H7 (cell line): ENCODE measurements around the gene DVL1. TPM values are rescaled to one million over a fixed set of nuclear protein-coding genes. Genes with fewer than 3 reads are reported as not detected.

Source experiments
- DNase-seq: peaks from one replicate; pipeline ENCODE4 v3.0.0; 2012
- H3K27me3 ChIP-seq: 2 replicates; pipeline ENCODE4 v1.6.0; 2011; ENCODE audit warnings: mild to moderate bottlenecking, low read length; ENCODE audit not compliant: control insufficient read depth, insufficient read depth
- H3K36me3 ChIP-seq: replicated peaks from 2 replicates; pipeline ENCODE4 v1.5.1; 2011; ENCODE audit warnings: low read length; ENCODE audit not compliant: control insufficient read depth, insufficient read depth
- H3K4me3 ChIP-seq: 2 replicates; pipeline ENCODE4 v1.5.1; 2011; ENCODE audit warnings: low read depth, mild to moderate bottlenecking, control low read depth, low read length, moderate library complexity; ENCODE audit not compliant: insufficient read depth
- total RNA-seq: library from RNA; depleted of rRNA; stranded (reverse); fragments of >200 nt; shearing (Covaris generic); gene quantifications from 2 replicates; pipeline ENCODE4 v1.2.3, GENCODE V29; 2014

DVL1 gene
- total RNA-seq, 1 experiment from 2014 or later: 189 TPM

- no peak for DNase-seq
- H3K36me3 ChIP-seq: no peaks in the 10 kb centered on the region
- H3K4me3 ChIP-seq: no peak overlapping the region
- no peaks in the 10 kb centered on the region for H3K27me3 ChIP-seq
These were observed 16.9 kb upstream of the DVL1 start for GRCh38 chr1:1365875-1366698.

GRCh38 chr1:1364266-1364665 lies 15.0 kb upstream of the DVL1 start:
- H3K27me3 ChIP-seq: no peaks in the 10 kb centered on the region
- no peaks in the 10 kb centered on the region for H3K36me3 ChIP-seq
- no peak for DNase-seq
- H3K4me3 ChIP-seq: no peak overlapping the region

DNA sequence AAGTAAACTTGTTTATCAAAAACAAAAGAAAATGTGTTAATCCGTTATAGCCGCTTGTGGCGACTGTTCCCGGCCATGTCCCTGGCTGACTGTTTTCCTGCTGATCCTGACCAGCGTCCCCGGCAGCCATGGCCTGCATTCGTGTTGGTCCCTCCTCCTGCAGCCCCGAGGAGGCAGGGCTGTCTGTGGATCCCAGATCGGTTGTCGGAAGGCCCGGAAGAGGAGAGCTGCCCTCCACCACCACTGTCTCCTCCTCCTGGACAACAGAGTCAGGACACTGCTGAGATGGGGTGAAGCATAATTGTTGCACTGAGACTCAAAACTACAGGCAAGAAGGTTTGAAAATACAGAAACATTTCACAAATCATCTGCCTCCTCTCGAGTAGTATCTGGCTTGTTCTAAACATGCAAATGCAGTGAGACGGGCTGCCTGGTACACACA lies 12.8 kb upstream of the DVL1 start:
- DNase-seq: peak; percentile 80
- Histone ChIP-seq H3K27me3 (no peaks in the 10 kb centered on the region), H3K4me3 (no peak overlapping the region), H3K36me3 (no peaks in the 10 kb centered on the region)

DNA sequence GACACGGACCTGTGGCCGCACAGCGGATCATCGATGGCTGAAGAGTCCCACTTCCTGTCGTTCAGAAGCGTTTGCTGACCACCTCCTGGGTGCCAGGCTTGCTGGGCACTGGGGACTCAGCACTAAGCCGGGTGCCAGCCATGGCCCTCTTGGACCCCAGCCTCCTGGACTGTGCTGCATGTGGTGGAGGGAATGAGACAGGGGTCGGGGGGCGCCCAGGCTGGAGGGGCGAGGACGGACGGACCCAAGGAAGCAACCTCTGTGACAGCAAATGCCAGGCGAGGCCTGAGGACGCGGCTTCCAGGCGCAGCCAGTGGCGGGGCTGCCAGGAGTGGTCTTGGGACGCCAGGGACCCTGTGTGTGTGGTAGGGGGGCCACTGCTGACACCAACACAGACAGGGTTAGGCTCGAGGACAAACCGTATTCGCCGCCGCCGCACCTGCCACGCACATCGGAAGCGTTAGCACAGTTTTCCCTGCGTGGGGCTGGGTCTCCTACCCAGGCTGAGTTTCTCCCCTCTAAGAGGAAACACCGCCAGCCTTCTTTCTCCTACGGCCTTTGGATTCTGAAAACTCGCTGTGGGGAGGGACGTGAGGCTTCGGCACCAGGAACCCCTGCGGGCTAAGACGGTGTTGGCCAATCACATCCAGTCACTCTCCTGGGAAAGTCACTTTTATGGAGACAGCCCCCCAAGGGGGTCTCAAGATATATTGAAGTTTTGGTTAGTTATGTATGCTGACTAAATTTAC lies 12.2 kb upstream of the DVL1 start:
- H3K4me3 ChIP-seq: no peak overlapping the region
- H3K27me3 ChIP-seq: no peaks in the 10 kb centered on the region
- no peaks in the 10 kb centered on the region for H3K36me3 ChIP-seq
- peak; percentile 64 for DNase-seq

DNA sequence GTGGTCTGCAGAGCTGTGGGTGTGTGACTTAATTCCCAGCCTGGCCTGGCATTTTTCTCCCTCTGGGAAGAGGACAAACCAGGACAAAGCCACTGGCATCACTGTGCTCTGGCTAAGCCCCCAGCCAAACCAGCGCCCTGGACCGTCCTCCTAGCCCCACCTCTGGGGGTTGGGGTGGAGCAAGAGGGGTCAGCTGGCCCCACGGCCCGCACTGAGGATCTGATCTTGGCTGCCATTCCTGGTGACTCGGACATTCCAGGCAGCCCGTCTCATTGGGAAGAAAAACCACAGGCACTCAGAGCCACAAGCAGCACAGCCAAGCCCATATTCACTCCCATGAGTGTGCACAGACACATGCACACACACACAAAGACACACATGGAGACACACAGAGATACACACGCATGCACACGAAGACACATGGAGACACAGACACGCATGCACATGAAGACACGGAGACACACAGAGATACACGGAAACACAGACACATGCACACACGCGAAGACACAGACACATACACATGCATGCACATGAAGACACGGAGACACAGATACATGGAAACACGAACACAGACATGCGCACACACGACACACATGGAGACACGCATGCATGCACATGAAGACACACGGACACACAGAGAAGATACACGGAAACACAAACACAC lies 11.4 kb upstream of the DVL1 start:
- DNase-seq: peak; percentile 78
- Histone ChIP-seq H3K36me3 (no peaks in the 10 kb centered on the region), H3K27me3 (no peaks in the 10 kb centered on the region), H3K4me3 (no peak overlapping the region)

DNA sequence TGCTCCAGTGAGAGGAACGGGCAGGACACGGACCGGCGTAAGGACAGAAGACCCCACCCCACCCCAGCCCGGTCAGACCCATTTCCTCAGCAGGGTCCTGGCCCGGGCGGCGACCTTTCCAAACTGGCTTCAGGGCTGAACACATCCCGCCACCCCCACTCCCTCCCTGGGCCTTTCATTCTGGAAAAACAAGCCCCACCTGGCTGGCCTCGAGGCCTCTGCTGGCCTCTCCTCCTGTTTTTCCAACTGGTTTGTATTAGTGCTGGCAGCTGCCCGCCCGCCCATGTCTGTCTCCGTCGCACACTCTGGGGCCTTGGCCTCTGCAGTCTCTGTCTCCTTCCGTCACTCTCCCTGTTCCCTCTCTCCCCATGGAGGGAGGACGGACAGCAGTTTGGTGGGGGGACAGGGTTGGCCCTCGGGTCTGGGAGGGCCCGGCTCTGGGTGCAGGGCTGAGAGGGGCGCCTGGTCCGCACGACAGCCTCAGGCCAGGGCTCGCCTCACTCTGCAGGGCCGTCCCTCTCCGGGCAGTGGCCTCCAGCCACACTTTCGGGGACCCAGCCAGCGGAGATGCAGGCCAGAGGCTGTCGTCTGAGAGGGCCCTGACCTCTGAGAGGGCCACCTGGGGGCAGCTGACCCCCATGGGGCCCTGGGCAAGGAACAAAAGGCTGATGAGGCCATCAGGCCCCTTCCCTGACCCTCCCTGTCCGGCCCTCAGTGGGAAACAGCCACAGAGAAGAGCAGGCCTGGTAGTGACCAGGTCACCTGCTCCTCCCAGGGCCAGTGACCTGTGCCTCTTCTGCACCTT lies 10.6 kb upstream of the DVL1 start:
- H3K27me3 ChIP-seq: peaks cover 7% of the 10 kb centered on the region
- DNase-seq: peak; percentile 73
- H3K36me3 ChIP-seq: no peaks in the 10 kb centered on the region
- H3K4me3 ChIP-seq: no peak overlapping the region

- no peak for DNase-seq
- no peak overlapping the region for H3K4me3 ChIP-seq
- H3K27me3 ChIP-seq: peaks cover 12% of the 10 kb centered on the region
- no peaks in the 10 kb centered on the region for H3K36me3 ChIP-seq
These were observed 10.1 kb upstream of the DVL1 start for GRCh38 chr1:1359308-1359663.

- DNase-seq: peak; percentile 94
- H3K4me3 ChIP-seq: peak within 1 kb of the TSS; percentile 56
These were observed 9.4 kb upstream of the DVL1 start, which contains the start of gene MXRA8 for GRCh38 chr1:1358433-1359271. Gene MXRA8, minus strand, starts transcription at chr1:1358555. Its CDS starts 51 bp downstream, at chr1:1358504.

GRCh38 chr1:1357871-1358432 lies 8.7 kb upstream of the DVL1 start:
- DNase-seq: no peak
- H3K27me3 ChIP-seq: peaks cover 18% of the 10 kb centered on the region
- H3K36me3 ChIP-seq: no peaks in the 10 kb centered on the region
- peak overlapping the region; percentile 56 for H3K4me3 ChIP-seq

More at GRCh38 chr1:1358433-1359271, 9.4 kb upstream of the DVL1 start, which contains the start of gene MXRA8:
- Histone ChIP-seq H3K27me3 (peaks cover 18% of the 10 kb centered on the region), H3K36me3 (no peaks in the 10 kb centered on the region)

DNA sequence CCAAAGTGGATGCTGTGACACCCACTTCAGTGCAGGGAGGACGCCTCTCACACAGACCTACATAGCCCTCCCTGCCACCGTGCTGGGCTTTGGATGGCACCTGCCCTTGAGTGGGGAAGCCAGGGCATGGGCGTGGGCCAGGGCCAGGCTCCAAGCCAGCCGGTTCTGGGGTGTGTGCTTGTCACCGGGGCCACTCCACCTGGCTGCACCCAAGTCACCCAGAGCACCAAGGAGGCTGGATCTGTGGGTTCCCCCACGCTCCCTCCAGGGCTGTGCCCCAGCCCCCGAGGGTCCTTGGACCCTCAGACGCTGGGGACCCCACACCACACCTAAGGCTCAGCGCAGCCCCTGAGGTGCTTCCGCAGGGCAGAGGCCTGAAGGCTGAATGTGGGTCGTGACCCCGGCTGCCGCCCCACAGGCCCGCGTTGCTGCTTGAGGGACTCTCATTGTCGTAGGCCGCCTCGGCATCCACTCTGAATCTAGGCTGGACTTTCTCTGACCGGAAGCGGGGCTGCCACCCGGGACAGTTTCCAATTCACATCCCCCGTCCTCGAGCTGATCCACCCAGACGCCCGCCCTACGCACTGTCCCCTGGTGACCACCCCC lies 7.7 kb upstream of the DVL1 start:
- H3K4me3 ChIP-seq: no peak overlapping the region; the same call in 1 of the 2 replicates
- H3K36me3 ChIP-seq: no peaks in the 10 kb centered on the region
- no peak for DNase-seq
- peaks cover 18% of the 10 kb centered on the region for H3K27me3 ChIP-seq

GRCh38 chr1:1356166-1356795 lies 7.1 kb upstream of the DVL1 start:
- peaks cover 18% of the 10 kb centered on the region for H3K27me3 ChIP-seq
- no peaks in the 10 kb centered on the region for H3K36me3 ChIP-seq
- no peak for DNase-seq
- H3K4me3 ChIP-seq: no peak overlapping the region

DNA sequence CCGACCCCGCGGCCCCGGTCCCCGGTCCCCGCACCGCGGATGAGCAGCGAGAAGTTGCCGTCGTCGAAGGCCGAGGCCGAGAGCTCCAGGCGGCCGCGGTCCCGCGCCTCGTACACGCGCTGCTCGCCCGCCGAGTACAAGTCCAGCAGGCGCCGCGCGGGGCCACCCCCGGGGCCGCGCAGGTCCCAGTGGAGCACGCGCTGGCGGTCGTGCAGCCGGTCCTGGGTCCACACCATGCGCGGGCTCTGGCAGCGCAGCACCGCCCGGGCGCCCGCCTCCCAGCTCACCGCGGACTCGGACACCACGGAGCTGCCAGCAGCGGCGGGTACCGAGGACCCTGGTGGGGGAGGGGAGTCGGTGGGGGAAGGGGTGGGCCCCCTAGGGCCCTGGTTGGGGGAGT lies 6.2 kb upstream of the DVL1 start:
- Histone ChIP-seq H3K4me3 (peak overlapping the region; percentile 30), H3K36me3 (no peaks in the 10 kb centered on the region)
- DNase-seq: no peak

More for the DNA sequence above, 6.2 kb upstream of the DVL1 start:
- peaks cover 18% of the 10 kb centered on the region for H3K27me3 ChIP-seq
